Lower leg skin (tissue), 3 donors: ENCODE measurements around the gene ELOVL3.

Source experiments
- POLR2A ChIP-seq, 2 donors: fragments of 450-650 bp; IDR thresholded peaks; one replicate each; pipeline ENCODE4 v1.6.1; 2016 to 2017; ENCODE audit warnings: antibody characterized with exemption in 2 of 2, mild to moderate bottlenecking in 1 of 2, moderate library complexity in 1 of 2
- TF ChIP-seq, protein P1 (sequence below), 3 donors: fragments of 450-650 bp; IDR thresholded peaks; one replicate each; pipeline ENCODE4 v1.5.1; 2016; ENCODE audit warnings: antibody characterized with exemption in 3 of 3, mild to moderate bottlenecking in 3 of 3, moderate library complexity in 2 of 3

- TF ChIP-seq, protein P1, sequence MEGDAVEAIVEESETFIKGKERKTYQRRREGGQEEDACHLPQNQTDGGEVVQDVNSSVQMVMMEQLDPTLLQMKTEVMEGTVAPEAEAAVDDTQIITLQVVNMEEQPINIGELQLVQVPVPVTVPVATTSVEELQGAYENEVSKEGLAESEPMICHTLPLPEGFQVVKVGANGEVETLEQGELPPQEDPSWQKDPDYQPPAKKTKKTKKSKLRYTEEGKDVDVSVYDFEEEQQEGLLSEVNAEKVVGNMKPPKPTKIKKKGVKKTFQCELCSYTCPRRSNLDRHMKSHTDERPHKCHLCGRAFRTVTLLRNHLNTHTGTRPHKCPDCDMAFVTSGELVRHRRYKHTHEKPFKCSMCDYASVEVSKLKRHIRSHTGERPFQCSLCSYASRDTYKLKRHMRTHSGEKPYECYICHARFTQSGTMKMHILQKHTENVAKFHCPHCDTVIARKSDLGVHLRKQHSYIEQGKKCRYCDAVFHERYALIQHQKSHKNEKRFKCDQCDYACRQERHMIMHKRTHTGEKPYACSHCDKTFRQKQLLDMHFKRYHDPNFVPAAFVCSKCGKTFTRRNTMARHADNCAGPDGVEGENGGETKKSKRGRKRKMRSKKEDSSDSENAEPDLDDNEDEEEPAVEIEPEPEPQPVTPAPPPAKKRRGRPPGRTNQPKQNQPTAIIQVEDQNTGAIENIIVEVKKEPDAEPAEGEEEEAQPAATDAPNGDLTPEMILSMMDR (IDR thresholded peaks at IDR 0.05) = no peak
- TF ChIP-seq POLR2A (IDR thresholded peaks at IDR 0.05) = no peak
Measured at GRCh38 chr10:102264371-102264770, 38.3 kb downstream of the ELOVL3 start.
